ENCODE measurements around the gene ARHGAP44. TPM values are rescaled to one million over a fixed set of nuclear protein-coding genes. Genes with fewer than 3 reads are reported as not detected.

Gene ARHGAP44
- total RNA-seq, 1 donor from 2014 or later: 17.5 TPM

DNA sequence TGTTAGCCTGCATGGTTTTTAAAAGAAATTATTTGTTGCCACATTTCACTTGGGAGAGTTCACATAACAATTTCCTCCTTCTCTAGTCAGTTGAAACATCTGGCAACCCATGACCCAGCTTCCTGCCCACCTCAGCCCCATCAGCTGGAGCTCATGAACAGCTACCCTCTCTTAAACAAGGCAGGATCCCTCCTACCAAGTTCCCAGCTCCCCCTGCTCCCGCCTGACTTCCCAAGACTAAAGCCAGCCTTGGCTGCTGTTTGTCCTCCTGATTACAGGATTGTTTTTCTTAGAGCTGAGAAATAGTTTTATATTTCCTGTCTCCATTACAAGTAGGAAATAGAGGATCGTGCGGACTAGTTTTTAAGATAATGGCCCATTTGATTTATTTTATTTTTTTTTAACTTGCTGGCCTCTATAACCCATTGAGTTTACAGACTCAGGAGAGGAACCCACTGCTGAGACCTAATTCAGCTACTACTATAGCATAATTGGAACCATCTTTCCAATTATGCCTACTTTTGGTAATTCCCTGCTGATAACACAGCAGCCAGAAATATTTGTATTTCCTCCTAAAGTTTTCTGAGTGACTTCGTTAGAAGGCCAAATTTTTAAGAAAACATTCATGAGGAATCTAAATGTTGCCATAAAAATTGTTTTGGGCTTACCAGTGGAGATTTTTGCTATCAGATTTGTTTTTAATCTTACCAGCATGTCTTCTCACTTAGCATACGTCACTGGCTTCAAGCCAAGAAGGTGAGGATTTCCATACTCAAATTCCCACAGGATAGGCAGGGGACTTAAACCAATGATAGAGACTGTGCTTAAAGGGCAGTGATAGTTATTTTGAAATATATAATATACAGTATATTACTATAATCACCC is 138.5 kb downstream of the ARHGAP44 start:
- TF ChIP-seq, protein P1, sequence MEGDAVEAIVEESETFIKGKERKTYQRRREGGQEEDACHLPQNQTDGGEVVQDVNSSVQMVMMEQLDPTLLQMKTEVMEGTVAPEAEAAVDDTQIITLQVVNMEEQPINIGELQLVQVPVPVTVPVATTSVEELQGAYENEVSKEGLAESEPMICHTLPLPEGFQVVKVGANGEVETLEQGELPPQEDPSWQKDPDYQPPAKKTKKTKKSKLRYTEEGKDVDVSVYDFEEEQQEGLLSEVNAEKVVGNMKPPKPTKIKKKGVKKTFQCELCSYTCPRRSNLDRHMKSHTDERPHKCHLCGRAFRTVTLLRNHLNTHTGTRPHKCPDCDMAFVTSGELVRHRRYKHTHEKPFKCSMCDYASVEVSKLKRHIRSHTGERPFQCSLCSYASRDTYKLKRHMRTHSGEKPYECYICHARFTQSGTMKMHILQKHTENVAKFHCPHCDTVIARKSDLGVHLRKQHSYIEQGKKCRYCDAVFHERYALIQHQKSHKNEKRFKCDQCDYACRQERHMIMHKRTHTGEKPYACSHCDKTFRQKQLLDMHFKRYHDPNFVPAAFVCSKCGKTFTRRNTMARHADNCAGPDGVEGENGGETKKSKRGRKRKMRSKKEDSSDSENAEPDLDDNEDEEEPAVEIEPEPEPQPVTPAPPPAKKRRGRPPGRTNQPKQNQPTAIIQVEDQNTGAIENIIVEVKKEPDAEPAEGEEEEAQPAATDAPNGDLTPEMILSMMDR (IDR thresholded peaks at IDR 0.05; ENCODE audit: partially characterized antibody, unreplicated experiment): no peak
- no peak for DNase-seq
- no peak overlapping the region for H3K4me3 Mint-ChIP-seq (ENCODE audit: unreplicated experiment)
- no peaks in the 10 kb centered on the region for H3K9me3 Mint-ChIP-seq (ENCODE audit: unreplicated experiment)
- H3K27ac Mint-ChIP-seq (ENCODE audit: unreplicated experiment): no peak overlapping the region
- H3K36me3 Mint-ChIP-seq (ENCODE audit: unreplicated experiment): peaks cover 4% of the 10 kb centered on the region
- H3K4me1 Mint-ChIP-seq (ENCODE audit: low read depth, unreplicated experiment): no peaks in the 10 kb centered on the region
- H3K27me3 Mint-ChIP-seq (ENCODE audit: unreplicated experiment): no peaks in the 10 kb centered on the region

DNA sequence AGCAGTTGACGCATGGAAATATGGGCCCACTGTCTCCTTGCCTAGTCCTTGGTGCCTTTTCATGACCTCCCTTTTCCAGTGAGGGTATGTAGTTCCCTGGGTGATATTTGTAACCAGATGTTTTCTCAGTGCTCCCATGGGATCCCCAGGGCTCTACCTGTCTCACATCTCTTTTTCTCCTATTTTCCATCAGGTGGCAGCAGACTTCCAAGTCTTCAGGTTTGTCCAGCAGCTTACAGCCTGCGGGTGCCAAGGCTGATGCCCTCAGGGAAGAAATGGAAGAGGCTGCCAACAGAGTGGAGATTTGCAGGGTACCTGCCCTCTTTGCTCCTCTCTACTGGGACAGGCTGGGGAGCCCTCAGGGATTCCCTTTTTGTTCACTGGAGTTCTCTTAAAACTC is 139.4 kb downstream of the ARHGAP44 start:
- no peak overlapping the region for H3K27ac Mint-ChIP-seq (ENCODE audit: unreplicated experiment)
- no peaks in the 10 kb centered on the region for H3K27me3 Mint-ChIP-seq (ENCODE audit: unreplicated experiment)
- H3K9me3 Mint-ChIP-seq (ENCODE audit: unreplicated experiment): no peaks in the 10 kb centered on the region
- H3K4me1 Mint-ChIP-seq (ENCODE audit: low read depth, unreplicated experiment): no peaks in the 10 kb centered on the region
- no peak overlapping the region for H3K4me3 Mint-ChIP-seq (ENCODE audit: unreplicated experiment)
- H3K36me3 Mint-ChIP-seq (ENCODE audit: unreplicated experiment): peaks cover 10% of the 10 kb centered on the region
- DNase-seq: no peak
- TF ChIP-seq, protein P1 (IDR thresholded peaks at IDR 0.05; ENCODE audit: partially characterized antibody, unreplicated experiment): no peak

DNA sequence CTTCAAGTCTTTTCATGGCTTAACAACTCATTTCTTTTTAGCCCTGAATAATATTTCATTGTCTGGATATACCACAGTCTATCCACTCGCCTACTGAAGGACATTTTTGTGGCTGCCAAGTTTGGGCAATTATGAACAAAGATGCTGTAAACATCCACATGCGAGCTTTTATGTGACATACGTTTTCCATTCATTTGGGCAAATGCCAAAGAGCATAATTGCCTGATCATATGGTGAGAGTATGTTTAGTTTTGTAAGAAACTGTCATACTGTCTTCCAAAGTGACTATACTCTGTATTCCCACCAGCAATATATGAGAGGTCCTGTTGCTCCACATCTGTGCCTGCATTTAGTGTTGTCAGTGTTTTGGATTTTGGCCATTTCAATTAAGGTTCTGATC is 147.2 kb downstream of the ARHGAP44 start:
- no peak for DNase-seq
- no peak overlapping the region for H3K4me3 Mint-ChIP-seq (ENCODE audit: unreplicated experiment)
- TF ChIP-seq, protein P1 (IDR thresholded peaks at IDR 0.05; ENCODE audit: partially characterized antibody, unreplicated experiment): no peak
- no peaks in the 10 kb centered on the region for H3K4me1 Mint-ChIP-seq (ENCODE audit: low read depth, unreplicated experiment)
- H3K27ac Mint-ChIP-seq (ENCODE audit: unreplicated experiment): no peak overlapping the region
- H3K27me3 Mint-ChIP-seq (ENCODE audit: unreplicated experiment): no peaks in the 10 kb centered on the region
- peaks cover 15% of the 10 kb centered on the region for H3K36me3 Mint-ChIP-seq (ENCODE audit: unreplicated experiment)
- H3K9me3 Mint-ChIP-seq (ENCODE audit: unreplicated experiment): peaks cover 4% of the 10 kb centered on the region

DNA sequence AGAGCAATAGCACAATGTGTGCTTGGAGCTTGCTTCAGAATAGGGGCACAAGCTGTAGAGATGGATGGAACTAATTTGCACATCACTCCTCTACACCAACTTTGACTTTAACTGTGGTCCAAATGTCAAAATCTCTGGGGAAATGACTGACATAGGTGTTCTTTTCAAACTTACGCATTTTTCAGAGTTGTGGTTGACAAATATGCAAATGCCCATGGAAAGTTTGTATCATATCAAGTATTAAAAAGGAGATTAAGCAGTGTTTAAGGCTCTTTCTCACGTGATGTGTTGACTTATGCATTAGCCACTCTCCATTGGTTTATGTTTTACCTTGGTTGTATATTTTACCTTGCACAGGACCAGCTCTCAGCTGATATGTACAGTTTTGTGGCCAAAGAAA is 151.4 kb downstream of the ARHGAP44 start:
- Mint-ChIP-seq H3K4me3 (ENCODE audit: unreplicated experiment) (no peak overlapping the region), H3K9me3 (ENCODE audit: unreplicated experiment) (peaks cover 4% of the 10 kb centered on the region), H3K27ac (ENCODE audit: unreplicated experiment) (no peak overlapping the region), H3K4me1 (ENCODE audit: low read depth, unreplicated experiment) (no peaks in the 10 kb centered on the region), H3K27me3 (ENCODE audit: unreplicated experiment) (no peaks in the 10 kb centered on the region), H3K36me3 (ENCODE audit: unreplicated experiment) (peaks cover 5% of the 10 kb centered on the region)
- TF ChIP-seq, protein P1 (IDR thresholded peaks at IDR 0.05; ENCODE audit: partially characterized antibody, unreplicated experiment): no peak
- no peak for DNase-seq

DNA sequence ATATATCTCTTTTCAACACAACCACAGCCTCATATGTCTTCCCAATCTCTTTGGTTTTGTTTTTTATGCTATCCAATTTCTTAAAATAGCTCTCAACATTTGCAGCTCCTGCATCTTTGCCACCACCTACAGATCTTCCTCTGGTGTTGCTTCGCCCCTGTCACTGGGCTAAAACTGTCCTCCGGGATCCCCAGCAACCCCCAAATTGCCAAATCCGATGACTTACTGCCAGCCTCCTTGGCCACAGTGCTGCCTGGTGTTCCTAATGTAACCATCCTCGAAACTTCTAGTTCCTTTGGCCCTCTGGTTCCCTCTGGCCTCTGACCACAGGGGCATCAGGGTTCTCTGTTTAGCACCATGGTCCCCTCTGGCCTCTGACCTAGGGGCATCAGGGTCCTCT is 157.7 kb downstream of the ARHGAP44 start:
- peaks cover 9% of the 10 kb centered on the region for H3K36me3 Mint-ChIP-seq (ENCODE audit: unreplicated experiment)
- TF ChIP-seq, protein P1 (IDR thresholded peaks at IDR 0.05; ENCODE audit: partially characterized antibody, unreplicated experiment): no peak
- no peak overlapping the region for H3K27ac Mint-ChIP-seq (ENCODE audit: unreplicated experiment)
- no peaks in the 10 kb centered on the region for H3K9me3 Mint-ChIP-seq (ENCODE audit: unreplicated experiment)
- DNase-seq: no peak
- no peaks in the 10 kb centered on the region for H3K4me1 Mint-ChIP-seq (ENCODE audit: low read depth, unreplicated experiment)
- no peaks in the 10 kb centered on the region for H3K27me3 Mint-ChIP-seq (ENCODE audit: unreplicated experiment)
- H3K4me3 Mint-ChIP-seq (ENCODE audit: unreplicated experiment): no peak overlapping the region

All from glutamatergic neuron (in vitro differentiated cells).